Prostate gland (tissue), 2 donors: Measurements from ENCODE around the gene FRMD3. TPM values are rescaled to one million over a fixed set of nuclear protein-coding genes. Genes with fewer than 3 reads are reported as not detected.

Experiments
- DNase-seq: peaks from one replicate; pipeline ENCODE4 v3.0.0-alpha.2; 2019; ENCODE audit warnings: low spot score
- H3K27ac ChIP-seq, 2 donors: fragments of 200-600 bp; sonication (generic); 2 replicates each; pipeline ENCODE4 v1.5.1; 2017 to 2019
- H3K27me3 ChIP-seq: fragments of 200-600 bp; sonication (generic); replicated peaks from 2 replicates; pipeline ENCODE4 v1.5.1; 2019; ENCODE audit not compliant: insufficient read depth
- H3K36me3 ChIP-seq, 2 donors: fragments of 200-600 bp; sonication (generic); 1 replicate in 1 of 2; 2 replicates in 1 of 2; pipeline versions ENCODE4 v1.5.1 to v1.8.1; 2017 to 2019
- H3K4me1 ChIP-seq: fragments of 200-600 bp; sonication (generic); replicated peaks from 2 replicates; pipeline ENCODE4 v1.5.1; 2019
- H3K4me3 ChIP-seq, 2 donors: fragments of 200-600 bp; sonication (generic); 2 replicates each; pipeline ENCODE4 v1.5.1; 2017 to 2019
- H3K9me3 ChIP-seq: fragments of 200-600 bp; sonication (generic); 2 replicates; pipeline ENCODE4 v1.5.1; 2017
- POLR2A ChIP-seq: fragments of 450-650 bp; IDR thresholded peaks from one replicate; pipeline ENCODE4 v1.6.1; 2016; ENCODE audit warnings: antibody characterized with exemption, mild to moderate bottlenecking
- POLR2AphosphoS5 ChIP-seq: sonication (generic); formaldehyde crosslinking; IDR thresholded peaks from one replicate; pipeline ENCODE4 v1.6.1; 2017; ENCODE audit warnings: antibody characterized with exemption
- WGBS: methylation state at CpG from one replicate; pipeline ENCODE4 v1.1.5; 2018; 5-methylcytosine and 5-hydroxymethylcytosine counted together
- intact Hi-C: fragments of 100-400 bp; cut with DNase I; formaldehyde crosslinking; loops from one replicate; pipeline ENCODE4 v1.14.2; 2022
- total RNA-seq, 2 donors: library from RNA; depleted of rRNA; stranded (reverse); fragments of >200 nt; gene quantifications; one replicate each; pipeline ENCODE4 v1.1.0, GENCODE V29; 2016
- TF ChIP-seq, protein P1 (sequence below), 4 experiments: fragments of 200-600 bp in 2 of 4; fragments of 450-650 bp in 2 of 4; sonication (generic) in 2 of 4; IDR thresholded peaks; 1 replicate in 3 of 4; 2 replicates in 1 of 4; pipeline ENCODE4 v1.5.1; 2016 to 2019; ENCODE audit warnings: antibody characterized with exemption in 4 of 4, mild to moderate bottlenecking in 2 of 4, moderate library complexity in 2 of 4

FRMD3 gene
- total RNA-seq, 2 donors from 2014 or later, result 2.3 to 3.4 TPM

DNA sequence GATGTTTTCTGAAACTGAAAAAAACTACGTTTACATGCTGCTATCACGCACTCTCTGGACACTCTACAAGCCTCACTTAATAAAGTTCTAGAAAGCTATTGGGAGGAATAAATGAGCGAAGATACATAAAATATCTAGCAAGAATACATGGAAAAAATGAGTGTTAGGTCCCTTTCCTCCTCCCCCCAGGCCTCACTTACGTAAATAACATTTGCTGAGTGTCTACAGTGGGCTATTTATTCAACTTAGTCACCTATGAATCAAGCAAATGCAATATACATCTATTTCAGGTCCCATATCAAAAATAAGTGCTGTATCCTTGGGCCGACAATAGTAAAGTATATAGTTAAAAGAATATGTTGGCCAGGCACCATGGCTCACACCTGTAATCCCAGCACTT is 62.5 kb downstream of the FRMD3 start:
- WGBS, result 95% methylated on average over 5 of the region's 5 CpGs
- Histone ChIP-seq H3K27me3 (no peaks in the 10 kb centered on the region), H3K27ac (no peak overlapping the region), H3K36me3 (no peaks in the 10 kb centered on the region), H3K4me1 (no peaks in the 10 kb centered on the region), H3K9me3 (no peaks in the 10 kb centered on the region), H3K4me3 (no peak overlapping the region)
- DNase-seq, result no peak
- TF ChIP-seq POLR2A (no peak), POLR2AphosphoS5 (no peak)
- TF ChIP-seq, protein P1, sequence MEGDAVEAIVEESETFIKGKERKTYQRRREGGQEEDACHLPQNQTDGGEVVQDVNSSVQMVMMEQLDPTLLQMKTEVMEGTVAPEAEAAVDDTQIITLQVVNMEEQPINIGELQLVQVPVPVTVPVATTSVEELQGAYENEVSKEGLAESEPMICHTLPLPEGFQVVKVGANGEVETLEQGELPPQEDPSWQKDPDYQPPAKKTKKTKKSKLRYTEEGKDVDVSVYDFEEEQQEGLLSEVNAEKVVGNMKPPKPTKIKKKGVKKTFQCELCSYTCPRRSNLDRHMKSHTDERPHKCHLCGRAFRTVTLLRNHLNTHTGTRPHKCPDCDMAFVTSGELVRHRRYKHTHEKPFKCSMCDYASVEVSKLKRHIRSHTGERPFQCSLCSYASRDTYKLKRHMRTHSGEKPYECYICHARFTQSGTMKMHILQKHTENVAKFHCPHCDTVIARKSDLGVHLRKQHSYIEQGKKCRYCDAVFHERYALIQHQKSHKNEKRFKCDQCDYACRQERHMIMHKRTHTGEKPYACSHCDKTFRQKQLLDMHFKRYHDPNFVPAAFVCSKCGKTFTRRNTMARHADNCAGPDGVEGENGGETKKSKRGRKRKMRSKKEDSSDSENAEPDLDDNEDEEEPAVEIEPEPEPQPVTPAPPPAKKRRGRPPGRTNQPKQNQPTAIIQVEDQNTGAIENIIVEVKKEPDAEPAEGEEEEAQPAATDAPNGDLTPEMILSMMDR (IDR thresholded peaks at IDR 0.05), result no peak
- intact Hi-C loops, result no loop called here

DNA sequence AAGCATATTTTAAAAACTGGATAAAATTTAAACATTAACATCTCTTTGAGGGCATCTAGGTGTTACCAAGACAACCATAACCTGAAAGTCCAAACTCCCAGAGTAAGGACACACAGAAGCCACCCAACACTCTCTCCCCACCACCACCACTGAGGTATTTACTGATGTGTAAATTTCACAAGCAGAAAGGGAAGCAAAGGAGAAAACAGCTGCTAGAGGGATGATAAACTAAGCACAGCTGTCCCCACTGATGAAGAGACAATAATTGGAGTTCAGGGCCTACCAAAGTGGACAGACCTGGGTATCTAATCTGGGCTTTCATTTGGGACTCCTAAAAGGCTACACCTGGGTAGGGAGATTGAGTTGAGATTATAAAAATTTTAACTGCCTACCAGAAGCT is 63.6 kb downstream of the FRMD3 start:
- intact Hi-C loops, result no loop called here

DNA sequence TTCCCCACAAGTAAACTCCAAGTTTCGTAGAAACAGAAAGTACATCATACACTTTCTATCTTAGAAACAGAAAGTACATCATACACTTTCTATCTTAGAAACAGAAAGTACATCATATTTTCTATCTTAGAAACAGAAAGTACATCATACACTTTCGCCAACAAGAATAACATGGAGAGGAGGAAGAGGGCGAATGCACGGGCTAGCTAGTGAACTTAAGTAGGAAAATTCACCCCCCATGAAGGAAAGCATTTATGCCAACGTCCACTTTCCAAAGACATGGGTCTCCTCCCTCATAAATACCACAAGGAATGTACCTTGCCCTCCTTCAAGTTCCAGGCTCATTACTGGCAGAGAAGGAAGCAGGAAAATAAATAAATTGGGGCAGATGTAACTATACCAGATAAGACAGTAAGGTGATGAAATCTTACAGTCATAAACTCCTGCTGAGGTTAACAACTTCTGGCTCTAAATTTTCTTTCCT is 64.7 kb downstream of the FRMD3 start:
- H3K4me1 ChIP-seq, result no peaks in the 10 kb centered on the region
- no peaks in the 10 kb centered on the region for H3K36me3 ChIP-seq
- no peak for TF ChIP-seq POLR2AphosphoS5
- intact Hi-C loops, result no loop called here
- 42% methylated on average over 5 of the region's 5 CpGs for WGBS
- H3K27me3 ChIP-seq, result no peaks in the 10 kb centered on the region
- no peak overlapping the region for H3K4me3 ChIP-seq
- no peaks in the 10 kb centered on the region for H3K9me3 ChIP-seq
- H3K27ac ChIP-seq, result no peak overlapping the region
- DNase-seq, result no peak

More for the DNA sequence above, 63.6 kb downstream of the FRMD3 start:
- TF ChIP-seq, protein P1 (IDR thresholded peaks at IDR 0.05), result no peak
- TF ChIP-seq POLR2A (no peak), POLR2AphosphoS5 (no peak)
- Histone ChIP-seq H3K27ac (no peak overlapping the region), H3K27me3 (no peaks in the 10 kb centered on the region), H3K4me3 (no peak overlapping the region), H3K36me3 (no peaks in the 10 kb centered on the region), H3K9me3 (no peaks in the 10 kb centered on the region), H3K4me1 (no peaks in the 10 kb centered on the region)
- DNase-seq, result no peak

DNA sequence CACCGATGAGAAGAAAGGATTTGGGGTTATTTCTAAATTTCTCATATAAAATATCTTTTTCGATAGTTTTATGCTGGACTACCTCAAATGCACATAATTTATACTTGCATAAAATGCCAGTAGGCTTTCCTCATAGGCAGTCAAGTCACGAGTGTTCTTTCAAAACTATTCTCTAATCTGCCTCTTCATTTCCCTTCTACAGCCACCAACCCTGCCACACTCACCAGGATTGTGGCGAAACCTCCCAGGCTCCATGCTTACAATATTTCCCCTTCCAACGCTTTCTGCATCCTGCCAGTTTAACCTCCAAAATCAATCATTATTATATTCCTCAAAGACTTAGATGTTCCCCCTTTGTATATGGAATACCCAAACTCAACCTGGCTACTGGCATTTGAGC is 65.4 kb downstream of the FRMD3 start:
- Histone ChIP-seq H3K27ac (no peak overlapping the region), H3K9me3 (no peaks in the 10 kb centered on the region), H3K27me3 (no peaks in the 10 kb centered on the region), H3K4me1 (no peaks in the 10 kb centered on the region), H3K4me3 (no peak overlapping the region), H3K36me3 (no peaks in the 10 kb centered on the region)
- intact Hi-C loops, result no loop called here
- WGBS, result 88% methylated on average over 5 of the region's 5 CpGs
- DNase-seq, result no peak
- TF ChIP-seq, protein P1 (IDR thresholded peaks at IDR 0.05), result no peak
- TF ChIP-seq POLR2AphosphoS5 (no peak), POLR2A (no peak)

DNA sequence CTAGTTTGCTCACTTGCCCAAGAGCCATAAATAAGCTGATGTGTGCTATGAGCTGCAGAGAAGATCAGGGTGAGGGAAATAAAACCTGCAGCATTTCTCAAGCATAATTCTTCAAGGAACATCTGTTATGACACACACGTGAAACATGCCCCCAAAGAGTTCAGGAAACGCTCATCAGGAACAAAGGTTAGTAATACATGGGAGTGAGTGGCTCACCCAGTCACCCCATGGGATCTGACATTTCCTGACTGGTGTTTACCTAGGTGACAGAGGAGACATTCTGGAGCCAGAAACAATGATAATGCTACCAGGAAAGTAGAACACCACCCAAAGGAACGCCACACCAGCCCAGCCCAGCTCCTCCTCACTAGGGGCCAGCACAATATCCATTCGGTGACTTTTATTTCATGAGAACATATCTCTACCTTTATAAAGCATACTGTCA is 66.0 kb downstream of the FRMD3 start:
- Histone ChIP-seq H3K4me1 (no peaks in the 10 kb centered on the region), H3K9me3 (no peaks in the 10 kb centered on the region), H3K4me3 (no peak overlapping the region), H3K27ac (no peak overlapping the region), H3K36me3 (no peaks in the 10 kb centered on the region), H3K27me3 (no peaks in the 10 kb centered on the region)
- TF ChIP-seq, protein P1 (IDR thresholded peaks at IDR 0.05), result no peak
- TF ChIP-seq POLR2A (no peak), POLR2AphosphoS5 (no peak)
- DNase-seq, result no peak
- intact Hi-C loops, result no loop called here
- WGBS, result 60% methylated on average over 4 of the region's 4 CpGs
